22Rv1 (cell line): ENCODE results near the gene RINT1.

Experiments
- H3K27ac ChIP-seq: fragments of 450-650 bp; 2 replicates; pipeline ENCODE4 v1.5.1; 2017
- CTCF ChIP-seq: fragments of 450-650 bp; IDR thresholded peaks from 2 replicates; pipeline ENCODE4 v1.5.1; 2017; ENCODE audit warnings: mild to moderate bottlenecking
- ZFX ChIP-seq: fragments of 450-650 bp; IDR thresholded peaks from 2 replicates; pipeline ENCODE4 v1.6.1; 2017; ENCODE audit warnings: antibody characterized with exemption, borderline replicate concordance

The RINT1 gene

GRCh38 chr7:105567024-105567423 is 35.0 kb downstream of the RINT1 start:
- no peak overlapping the region for H3K27ac ChIP-seq
- TF ChIP-seq ZFX (no peak), CTCF (no peak)

- no peak for TF ChIP-seq CTCF
- TF ChIP-seq ZFX, result no peak
- no peak overlapping the region for H3K27ac ChIP-seq
These were observed 35.8 kb downstream of the RINT1 start for GRCh38 chr7:105567821-105568220.

- TF ChIP-seq CTCF (no peak), ZFX (no peak)
These were observed 39.9 kb downstream of the RINT1 start for GRCh38 chr7:105571891-105572290.

GRCh38 chr7:105577251-105577650 is 45.2 kb downstream of the RINT1 start:
- TF ChIP-seq CTCF, result no peak
- no peak for TF ChIP-seq ZFX
- no peak overlapping the region for H3K27ac ChIP-seq

More at GRCh38 chr7:105571891-105572290, 39.9 kb downstream of the RINT1 start:
- no peak overlapping the region for H3K27ac ChIP-seq

GRCh38 chr7:105578496-105578895 is 46.5 kb downstream of the RINT1 start:
- TF ChIP-seq CTCF, result no peak
- no peak for TF ChIP-seq ZFX
- H3K27ac ChIP-seq, result no peak overlapping the region

- H3K27ac ChIP-seq, result peak overlapping the region; percentile 54
- TF ChIP-seq ZFX (no peak), CTCF (peak; percentile 85)
These were observed 48.2 kb downstream of the RINT1 start for GRCh38 chr7:105580022-105580740.

GRCh38 chr7:105581066-105581811 is 49.2 kb downstream of the RINT1 start, which contains the start of gene EFCAB10:
Gene EFCAB10, minus strand, starts transcription at chr7:105581493. Its CDS starts 30 bp downstream, at chr7:105581463.
- H3K27ac ChIP-seq, result peak within 1 kb of the TSS; percentile 54
- no peak for TF ChIP-seq ZFX
- no peak for TF ChIP-seq CTCF
